Measurements from ENCODE around the gene RBM20. TPM values are rescaled to one million over a fixed set of nuclear protein-coding genes. Genes with fewer than 3 reads are reported as not detected.

The RBM20 gene
- total RNA-seq, 1 experiment from 2014 or later: not detected

DNA sequence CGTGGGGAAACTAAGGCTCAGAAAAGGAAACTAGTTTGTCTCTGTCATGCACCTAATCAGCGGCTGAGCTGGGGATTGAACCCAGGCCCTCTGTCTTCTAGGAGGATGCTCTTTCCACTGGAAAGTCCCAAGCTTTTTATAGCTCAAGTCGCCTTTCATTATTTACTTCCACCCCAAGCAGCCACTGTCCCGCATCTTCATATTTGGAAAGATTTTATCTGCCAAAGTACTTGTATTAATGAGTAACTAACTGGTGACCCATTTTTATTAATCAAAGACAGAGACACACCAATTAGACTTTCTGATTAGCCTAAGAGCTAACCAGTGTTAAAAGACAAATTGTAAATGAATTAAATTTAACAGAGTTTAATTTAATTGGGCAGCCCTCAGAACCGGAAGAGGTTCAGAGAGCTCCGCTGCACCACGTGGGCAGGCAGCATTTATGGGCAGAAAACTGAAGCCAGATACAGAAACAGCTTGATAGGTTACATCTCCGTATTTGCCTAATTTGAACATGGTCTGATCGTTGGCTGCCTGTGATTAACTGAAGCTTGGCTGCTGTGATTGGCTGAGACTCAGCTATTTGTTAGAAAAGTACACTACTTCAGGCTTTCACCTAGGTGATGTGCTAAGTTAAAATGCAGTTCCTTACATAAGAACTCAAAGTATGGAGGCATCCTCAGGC lies 149.1 kb downstream of the RBM20 start:
- no peak for DNase-seq
- intact Hi-C loops (cut with micrococcal nuclease; ENCODE audit: unreplicated experiment): no loop called here
- Mint-ChIP-seq H3K9me3 (ENCODE audit: low read depth, unreplicated experiment) (no peaks in the 10 kb centered on the region), H3K27ac (ENCODE audit: unreplicated experiment) (no peak overlapping the region), H3K36me3 (ENCODE audit: insufficient read depth, unreplicated experiment) (no peaks in the 10 kb centered on the region), H3K4me1 (ENCODE audit: low read depth, unreplicated experiment) (no peaks in the 10 kb centered on the region), H3K4me3 (ENCODE audit: low read depth, unreplicated experiment) (no peak overlapping the region), H3K27me3 (ENCODE audit: unreplicated experiment) (no peaks in the 10 kb centered on the region)
- no TSS peak for BruUV-seq (replicated peaks)
- CTCF ChIA-PET: interaction anchor here (1.2 to 1.3 kb wide), 2 partner anchors 9 to 11 kb away, joined by 4 to 6 read pairs; no protein-coding TSS in a partner anchor
- TF ChIP-seq, protein P1, sequence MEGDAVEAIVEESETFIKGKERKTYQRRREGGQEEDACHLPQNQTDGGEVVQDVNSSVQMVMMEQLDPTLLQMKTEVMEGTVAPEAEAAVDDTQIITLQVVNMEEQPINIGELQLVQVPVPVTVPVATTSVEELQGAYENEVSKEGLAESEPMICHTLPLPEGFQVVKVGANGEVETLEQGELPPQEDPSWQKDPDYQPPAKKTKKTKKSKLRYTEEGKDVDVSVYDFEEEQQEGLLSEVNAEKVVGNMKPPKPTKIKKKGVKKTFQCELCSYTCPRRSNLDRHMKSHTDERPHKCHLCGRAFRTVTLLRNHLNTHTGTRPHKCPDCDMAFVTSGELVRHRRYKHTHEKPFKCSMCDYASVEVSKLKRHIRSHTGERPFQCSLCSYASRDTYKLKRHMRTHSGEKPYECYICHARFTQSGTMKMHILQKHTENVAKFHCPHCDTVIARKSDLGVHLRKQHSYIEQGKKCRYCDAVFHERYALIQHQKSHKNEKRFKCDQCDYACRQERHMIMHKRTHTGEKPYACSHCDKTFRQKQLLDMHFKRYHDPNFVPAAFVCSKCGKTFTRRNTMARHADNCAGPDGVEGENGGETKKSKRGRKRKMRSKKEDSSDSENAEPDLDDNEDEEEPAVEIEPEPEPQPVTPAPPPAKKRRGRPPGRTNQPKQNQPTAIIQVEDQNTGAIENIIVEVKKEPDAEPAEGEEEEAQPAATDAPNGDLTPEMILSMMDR (IDR thresholded peaks at IDR 0.05; ENCODE audit: unreplicated experiment): no peak

DNA sequence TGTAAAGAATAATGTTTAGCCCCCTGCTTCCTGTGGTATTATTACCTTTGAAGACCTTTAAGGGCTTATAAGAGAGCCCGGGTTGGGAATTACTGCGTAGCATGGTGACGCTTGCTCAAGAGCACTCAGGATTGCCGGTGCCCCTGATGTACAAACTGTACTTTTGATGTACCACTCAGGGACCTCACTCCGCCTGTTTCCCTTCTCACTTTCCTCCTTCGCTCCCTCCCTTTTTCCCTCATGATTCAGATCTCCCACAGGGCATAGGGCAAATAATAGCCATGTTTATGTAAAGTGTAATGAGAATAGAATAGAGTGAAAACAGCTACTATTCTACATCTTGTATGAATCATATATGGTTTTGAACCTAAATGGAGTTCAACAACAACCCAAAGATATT lies 149.8 kb downstream of the RBM20 start:
- intact Hi-C loops (cut with micrococcal nuclease; ENCODE audit: unreplicated experiment): no loop called here
- Mint-ChIP-seq H3K4me1 (ENCODE audit: low read depth, unreplicated experiment) (no peaks in the 10 kb centered on the region), H3K4me3 (ENCODE audit: low read depth, unreplicated experiment) (no peak overlapping the region), H3K27me3 (ENCODE audit: unreplicated experiment) (peaks cover 1% of the 10 kb centered on the region), H3K36me3 (ENCODE audit: insufficient read depth, unreplicated experiment) (no peaks in the 10 kb centered on the region), H3K9me3 (ENCODE audit: low read depth, unreplicated experiment) (no peaks in the 10 kb centered on the region), H3K27ac (ENCODE audit: unreplicated experiment) (no peak overlapping the region)
- CTCF ChIA-PET: interaction anchor here (1.2 to 1.3 kb wide), 2 partner anchors 9 to 10 kb away, joined by 4 to 6 read pairs; no protein-coding TSS in a partner anchor
- no TSS peak for BruUV-seq (replicated peaks)
- DNase-seq: no peak
- TF ChIP-seq, protein P1 (IDR thresholded peaks at IDR 0.05; ENCODE audit: unreplicated experiment): no peak

DNA sequence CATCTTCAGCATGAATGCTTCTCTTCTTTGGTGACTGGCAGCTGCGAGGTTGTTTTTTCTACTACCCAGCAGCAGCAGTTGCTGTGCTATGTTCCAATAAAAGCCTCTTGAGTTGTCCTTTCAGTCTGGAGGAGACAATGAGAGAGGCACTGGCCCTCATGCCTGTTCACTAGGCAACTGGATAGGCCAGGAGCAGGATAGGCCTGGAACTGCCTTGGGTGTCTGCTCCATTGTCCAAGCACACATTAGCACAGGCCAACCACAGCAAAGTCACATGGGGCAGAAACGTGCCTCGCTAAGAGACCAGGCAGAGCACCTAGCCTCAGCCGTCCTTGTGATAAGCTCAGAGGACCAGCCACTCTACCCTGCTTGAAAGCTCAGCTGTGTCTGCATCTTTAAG lies 150.7 kb downstream of the RBM20 start:
- BruUV-seq (replicated peaks): no TSS peak
- Mint-ChIP-seq H3K4me1 (ENCODE audit: low read depth, unreplicated experiment) (no peaks in the 10 kb centered on the region), H3K4me3 (ENCODE audit: low read depth, unreplicated experiment) (no peak overlapping the region), H3K27me3 (ENCODE audit: unreplicated experiment) (peaks cover 10% of the 10 kb centered on the region), H3K27ac (ENCODE audit: unreplicated experiment) (no peak overlapping the region), H3K36me3 (ENCODE audit: insufficient read depth, unreplicated experiment) (no peaks in the 10 kb centered on the region), H3K9me3 (ENCODE audit: low read depth, unreplicated experiment) (no peaks in the 10 kb centered on the region)
- CTCF ChIA-PET: no interaction called here
- DNase-seq: no peak
- intact Hi-C loops (cut with micrococcal nuclease; ENCODE audit: unreplicated experiment): no loop called here
- TF ChIP-seq, protein P1 (IDR thresholded peaks at IDR 0.05; ENCODE audit: unreplicated experiment): no peak

DNA sequence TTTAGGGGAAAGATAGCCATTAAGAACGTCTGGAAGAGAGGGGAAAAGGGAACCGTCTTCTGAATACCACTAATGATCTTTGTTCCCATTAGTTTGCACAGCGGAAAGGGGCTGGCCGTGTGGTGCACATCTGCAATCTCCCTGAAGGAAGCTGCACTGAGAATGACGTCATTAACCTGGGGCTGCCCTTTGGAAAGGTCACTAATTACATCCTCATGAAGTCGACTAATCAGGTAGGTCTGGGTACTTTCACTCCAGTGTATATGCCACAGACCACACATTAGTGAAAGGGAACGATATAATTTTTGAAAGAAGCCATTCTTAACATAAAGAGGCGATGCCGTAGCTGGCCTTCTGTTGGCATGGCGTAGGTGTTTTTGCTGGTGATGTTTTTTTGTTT lies 153.3 kb downstream of the RBM20 start:
- Mint-ChIP-seq H3K4me3 (ENCODE audit: low read depth, unreplicated experiment) (no peak overlapping the region), H3K27me3 (ENCODE audit: unreplicated experiment) (peaks cover 16% of the 10 kb centered on the region), H3K4me1 (ENCODE audit: low read depth, unreplicated experiment) (peaks cover 3% of the 10 kb centered on the region), H3K36me3 (ENCODE audit: insufficient read depth, unreplicated experiment) (no peaks in the 10 kb centered on the region), H3K9me3 (ENCODE audit: low read depth, unreplicated experiment) (no peaks in the 10 kb centered on the region), H3K27ac (ENCODE audit: unreplicated experiment) (no peak overlapping the region)
- intact Hi-C loops (cut with micrococcal nuclease; ENCODE audit: unreplicated experiment): no loop called here
- DNase-seq: no peak
- no TSS peak for BruUV-seq (replicated peaks)
- TF ChIP-seq, protein P1 (IDR thresholded peaks at IDR 0.05; ENCODE audit: unreplicated experiment): no peak
- CTCF ChIA-PET: interaction anchor here (1.2 kb wide), 1 partner anchor 59 kb away, joined by 3 read pairs; no protein-coding TSS in a partner anchor

Data from Calu3 (cell line).